Stimulated activated CD4-positive, alpha-beta T cell treated with anti-CD3 and anti-CD28 coated beads, TNF-alpha, amount 100 ng/mL, for 4 hours (primary cell): ENCODE results near the gene CASZ1.

Experiments used
- DNase-seq, 3 experiments: peaks; one replicate each; pipeline ENCODE4 v3.0.0-alpha.2; 2020; ENCODE audit warnings: low read depth in 3 of 3

Gene CASZ1

GRCh38 chr1:10671622-10672342 lies 124.7 kb downstream of the CASZ1 start:
- DNase-seq, result no peak

- DNase-seq, result no peak
These were observed 125.4 kb downstream of the CASZ1 start for GRCh38 chr1:10671090-10671489.

- DNase-seq, result no peak
These were observed 126.3 kb downstream of the CASZ1 start for GRCh38 chr1:10670190-10670589.

- no peak for DNase-seq
These were observed 126.9 kb downstream of the CASZ1 start for GRCh38 chr1:10669570-10669969.

GRCh38 chr1:10667861-10668761 lies 128.3 kb downstream of the CASZ1 start:
- DNase-seq, result no peak

- no peak for DNase-seq
These were observed 130.3 kb downstream of the CASZ1 start for GRCh38 chr1:10665930-10666850.

GRCh38 chr1:10665226-10665625 lies 131.2 kb downstream of the CASZ1 start:
- DNase-seq, result no peak

- no peak for DNase-seq
These were observed 132.2 kb downstream of the CASZ1 start for GRCh38 chr1:10664251-10664650.

GRCh38 chr1:10663678-10664035 lies 132.8 kb downstream of the CASZ1 start:
- DNase-seq, result no peak

- DNase-seq, result no peak
These were observed 133.4 kb downstream of the CASZ1 start for GRCh38 chr1:10662824-10663677.

GRCh38 chr1:10662090-10662688 lies 134.3 kb downstream of the CASZ1 start:
- no peak for DNase-seq

- DNase-seq, result no peak
These were observed 135.0 kb downstream of the CASZ1 start for GRCh38 chr1:10661453-10661852.

GRCh38 chr1:10659646-10660540 lies 136.6 kb downstream of the CASZ1 start:
- no peak for DNase-seq

- DNase-seq, result no peak
These were observed 137.2 kb downstream of the CASZ1 start for GRCh38 chr1:10659218-10659617.

GRCh38 chr1:10658396-10659066 lies 137.9 kb downstream of the CASZ1 start:
- no peak for DNase-seq

- DNase-seq, result no peak
These were observed 139.2 kb downstream of the CASZ1 start for GRCh38 chr1:10657088-10657847.

- DNase-seq, result no peak
These were observed 140.0 kb downstream of the CASZ1 start for GRCh38 chr1:10656431-10656830.

GRCh38 chr1:10655002-10655401 lies 141.4 kb downstream of the CASZ1 start:
- DNase-seq, result no peak
